Stomach (tissue), 4 donors: ENCODE measurements around the gene ERCC6.

Experiments used
- CTCF ChIP-seq, 7 experiments: fragments of 450-650 bp in 4 of 7; fragments of 200-600 bp in 3 of 7; sonication (generic) in 3 of 7; IDR thresholded peaks; one replicate each; pipeline ENCODE4 v1.5.1; 2016 to 2019; ENCODE audit warnings: antibody characterized with exemption in 7 of 7, control low read depth in 2 of 7, mild to moderate bottlenecking in 1 of 7
- EP300 ChIP-seq: sonication (generic); formaldehyde crosslinking; IDR thresholded peaks from one replicate; pipeline ENCODE4 v1.6.1; 2017; ENCODE audit warnings: antibody characterized with exemption
- POLR2A ChIP-seq, 4 donors: fragments of 450-650 bp; IDR thresholded peaks; one replicate each; pipeline ENCODE4 v1.6.1; 2016; ENCODE audit warnings: antibody characterized with exemption in 4 of 4, control low read depth in 2 of 4, mild to moderate bottlenecking in 1 of 4, moderate library complexity in 1 of 4
- POLR2AphosphoS5 ChIP-seq, 3 donors: sonication (generic); formaldehyde crosslinking; IDR thresholded peaks; one replicate each; pipeline ENCODE4 v1.6.1; 2016; ENCODE audit warnings: antibody characterized with exemption in 3 of 3

GRCh38 chr10:49560526-49560925 lies 21.6 kb upstream of the ERCC6 start:
- no peak for TF ChIP-seq CTCF (IDR thresholded peaks at IDR 0.05)
- no peak for TF ChIP-seq POLR2A (IDR thresholded peaks at IDR 0.05)
- no peak for TF ChIP-seq POLR2AphosphoS5 (IDR thresholded peaks at IDR 0.05)
- no peak for TF ChIP-seq EP300
